MM.1S (cell line): Measurements from ENCODE around the gene GGTA1.

Source experiments
- DNase-seq: peaks from one replicate; pipeline ENCODE4 v3.0.0-alpha.2; 2015
- H2AFZ ChIP-seq: fragments of 300-600 bp; sonication (generic); 2 replicates; pipeline ENCODE4 v1.6.0; 2016; ENCODE audit warnings: antibody characterized with exemption, low read length
- H3F3A ChIP-seq: fragments of 300-600 bp; sonication (generic); 2 replicates; pipeline ENCODE4 v1.6.1; 2016; ENCODE audit warnings: mild to moderate bottlenecking, antibody characterized with exemption, low read length, moderate library complexity, mixed read lengths; ENCODE audit not compliant: insufficient read depth
- H3K27ac ChIP-seq: fragments of 300-600 bp; sonication (generic); 2 replicates; pipeline ENCODE4 v1.5.1; 2016; ENCODE audit warnings: mild to moderate bottlenecking, low read length
- H3K27me3 ChIP-seq: fragments of 300-600 bp; sonication (generic); replicated peaks from 2 replicates; pipeline ENCODE4 v1.6.0; 2016; ENCODE audit warnings: low read length; ENCODE audit not compliant: insufficient read depth
- H3K36me3 ChIP-seq: fragments of 300-600 bp; sonication (generic); replicated peaks from 2 replicates; pipeline ENCODE4 v1.6.1; 2016; ENCODE audit warnings: mild to moderate bottlenecking, low read length, mixed read lengths; ENCODE audit not compliant: insufficient read depth
- H3K4me1 ChIP-seq: fragments of 300-600 bp; sonication (generic); 2 replicates; pipeline ENCODE4 v1.6.1; 2016; ENCODE audit warnings: low read length, mixed read lengths
- H3K4me2 ChIP-seq: fragments of 300-600 bp; sonication (generic); 2 replicates; pipeline ENCODE4 v1.6.0; 2016; ENCODE audit warnings: low read depth, low read length
- H3K4me3 ChIP-seq: fragments of 300-600 bp; sonication (generic); 2 replicates; pipeline ENCODE4 v1.5.1; 2016; ENCODE audit warnings: low read length, mixed read lengths
- H3K79me2 ChIP-seq: fragments of 300-600 bp; sonication (generic); 2 replicates; pipeline ENCODE4 v1.6.1; 2016; ENCODE audit warnings: mixed run types, low read length, mixed read lengths
- H3K9ac ChIP-seq: fragments of 300-600 bp; sonication (generic); 2 replicates; pipeline ENCODE4 v1.6.1; 2016; ENCODE audit warnings: low read length, mixed read lengths
- H3K9me2 ChIP-seq: fragments of 300-600 bp; sonication (generic); replicated peaks from 2 replicates; pipeline ENCODE4 v1.6.1; 2016; ENCODE audit warnings: mild to moderate bottlenecking, low read length, mixed read lengths; ENCODE audit not compliant: insufficient read depth
- H3K9me3 ChIP-seq: fragments of 300-600 bp; sonication (generic); replicated peaks from 2 replicates; pipeline ENCODE4 v1.6.1; 2016; ENCODE audit warnings: mild to moderate bottlenecking, low read length, mixed read lengths; ENCODE audit not compliant: insufficient read depth
- H4K20me1 ChIP-seq: fragments of 300-600 bp; sonication (generic); 2 replicates; pipeline ENCODE4 v1.6.1; 2016; ENCODE audit warnings: mild to moderate bottlenecking, low read length, moderate library complexity, mixed read lengths; ENCODE audit not compliant: insufficient read depth
- CTCF ChIP-seq: fragments of 300-600 bp; sonication (generic); IDR thresholded peaks from 2 replicates; pipeline ENCODE4 v1.5.1; 2016; ENCODE audit warnings: antibody characterized with exemption, low read length, mixed read lengths
- EZH2 ChIP-seq: fragments of 300-600 bp; sonication (generic); optimal IDR thresholded peaks from 2 replicates; pipeline ENCODE3; 2017; ENCODE audit warnings: low read depth, mild to moderate bottlenecking, antibody characterized with exemption, low read length, mixed read lengths
- EZH2phosphoT487 ChIP-seq: fragments of 300-600 bp; sonication (generic); IDR thresholded peaks from 2 replicates; pipeline ENCODE4 v1.6.1; 2018; ENCODE audit warnings: antibody characterized with exemption, low read length

Gene GGTA1

GRCh38 chr9:121454972-121455371 lies 44.7 kb downstream of the GGTA1 start:
- Histone ChIP-seq H3K4me2 (no peak overlapping the region), H3K4me1 (no peaks in the 10 kb centered on the region), H3K9me3 (no peaks in the 10 kb centered on the region), H3K79me2 (no peaks in the 10 kb centered on the region), H2AFZ (no peak overlapping the region), H3K4me3 (no peak overlapping the region), H3K27me3 (no peaks in the 10 kb centered on the region), H3K27ac (no peak overlapping the region), H3F3A (no peaks in the 10 kb centered on the region), H4K20me1 (no peaks in the 10 kb centered on the region), H3K9ac (no peak overlapping the region), H3K36me3 (no peaks in the 10 kb centered on the region), H3K9me2 (no peaks in the 10 kb centered on the region)
- TF ChIP-seq EZH2: no peak
- no peak for DNase-seq

GRCh38 chr9:121453232-121453892 lies 46.3 kb downstream of the GGTA1 start:
- Histone ChIP-seq H3K36me3 (no peaks in the 10 kb centered on the region), H3K4me2 (no peak overlapping the region), H3K27me3 (no peaks in the 10 kb centered on the region), H3K9me3 (no peaks in the 10 kb centered on the region), H3K9me2 (no peaks in the 10 kb centered on the region), H3K4me1 (no peaks in the 10 kb centered on the region), H3K27ac (no peak overlapping the region), H4K20me1 (no peaks in the 10 kb centered on the region), H3K9ac (no peak overlapping the region), H2AFZ (no peak overlapping the region), H3K79me2 (no peaks in the 10 kb centered on the region), H3K4me3 (no peak overlapping the region), H3F3A (no peaks in the 10 kb centered on the region)
- DNase-seq: no peak
- no peak for TF ChIP-seq CTCF

GRCh38 chr9:121452085-121452484 lies 47.6 kb downstream of the GGTA1 start:
- Histone ChIP-seq H2AFZ (no peak overlapping the region), H3K36me3 (no peaks in the 10 kb centered on the region), H3K27ac (no peak overlapping the region), H4K20me1 (no peaks in the 10 kb centered on the region), H3K4me2 (no peak overlapping the region), H3K9me2 (no peaks in the 10 kb centered on the region), H3K4me1 (peaks cover 7% of the 10 kb centered on the region), H3F3A (no peaks in the 10 kb centered on the region), H3K9ac (no peak overlapping the region), H3K27me3 (no peaks in the 10 kb centered on the region), H3K9me3 (no peaks in the 10 kb centered on the region), H3K4me3 (no peak overlapping the region), H3K79me2 (no peaks in the 10 kb centered on the region)
- DNase-seq: no peak
- TF ChIP-seq CTCF (no peak), EZH2phosphoT487 (no peak), EZH2 (no peak)

GRCh38 chr9:121451586-121451985 lies 48.1 kb downstream of the GGTA1 start:
- no peak overlapping the region for H3K9ac ChIP-seq
- no peaks in the 10 kb centered on the region for H3K36me3 ChIP-seq
- no peaks in the 10 kb centered on the region for H3K9me3 ChIP-seq
- H3K27me3 ChIP-seq: no peaks in the 10 kb centered on the region
- no peak for DNase-seq
- no peak for TF ChIP-seq EZH2phosphoT487
- TF ChIP-seq CTCF: no peak
- TF ChIP-seq EZH2: no peak
- H2AFZ ChIP-seq: no peak overlapping the region
- no peak overlapping the region for H3K27ac ChIP-seq
- no peaks in the 10 kb centered on the region for H3K9me2 ChIP-seq
- H3K4me1 ChIP-seq: peaks cover 12% of the 10 kb centered on the region
- H3F3A ChIP-seq: no peaks in the 10 kb centered on the region
- no peak overlapping the region for H3K4me3 ChIP-seq
- H3K79me2 ChIP-seq: no peaks in the 10 kb centered on the region
- H4K20me1 ChIP-seq: no peaks in the 10 kb centered on the region
- no peak overlapping the region for H3K4me2 ChIP-seq
